ENCODE results near the gene ONECUT3. TPM values are rescaled to one million over a fixed set of nuclear protein-coding genes. Genes with fewer than 3 reads are reported as not detected.

ONECUT3 gene
- total RNA-seq, 2 donors from 2014 or later, result 0.42 TPM; not detected in 1

DNA sequence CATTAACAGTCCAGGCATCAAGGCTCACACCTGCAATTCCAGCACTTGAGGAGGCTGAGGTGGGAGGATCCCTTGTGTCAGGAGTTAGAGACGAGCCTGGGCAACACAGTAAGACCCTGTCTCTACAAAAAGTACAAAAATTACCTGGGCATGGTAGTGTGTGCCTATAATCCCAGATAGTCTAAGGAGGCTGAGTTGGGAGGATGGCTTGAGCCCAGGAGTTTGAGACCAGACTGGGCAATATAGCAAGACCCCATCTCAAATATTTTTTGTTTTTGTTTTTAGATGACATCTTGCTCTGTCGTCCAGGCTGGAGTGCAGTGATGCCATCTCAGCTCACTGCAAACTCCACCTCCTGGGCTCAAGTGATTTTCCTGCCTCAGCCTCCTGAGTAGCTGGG is 40.1 kb upstream of the ONECUT3 start:
- H3K27me3 ChIP-seq (replicated peaks; ENCODE audit: insufficient read depth), result peaks cover 4% of the 10 kb centered on the region
- TF ChIP-seq, protein P1, sequence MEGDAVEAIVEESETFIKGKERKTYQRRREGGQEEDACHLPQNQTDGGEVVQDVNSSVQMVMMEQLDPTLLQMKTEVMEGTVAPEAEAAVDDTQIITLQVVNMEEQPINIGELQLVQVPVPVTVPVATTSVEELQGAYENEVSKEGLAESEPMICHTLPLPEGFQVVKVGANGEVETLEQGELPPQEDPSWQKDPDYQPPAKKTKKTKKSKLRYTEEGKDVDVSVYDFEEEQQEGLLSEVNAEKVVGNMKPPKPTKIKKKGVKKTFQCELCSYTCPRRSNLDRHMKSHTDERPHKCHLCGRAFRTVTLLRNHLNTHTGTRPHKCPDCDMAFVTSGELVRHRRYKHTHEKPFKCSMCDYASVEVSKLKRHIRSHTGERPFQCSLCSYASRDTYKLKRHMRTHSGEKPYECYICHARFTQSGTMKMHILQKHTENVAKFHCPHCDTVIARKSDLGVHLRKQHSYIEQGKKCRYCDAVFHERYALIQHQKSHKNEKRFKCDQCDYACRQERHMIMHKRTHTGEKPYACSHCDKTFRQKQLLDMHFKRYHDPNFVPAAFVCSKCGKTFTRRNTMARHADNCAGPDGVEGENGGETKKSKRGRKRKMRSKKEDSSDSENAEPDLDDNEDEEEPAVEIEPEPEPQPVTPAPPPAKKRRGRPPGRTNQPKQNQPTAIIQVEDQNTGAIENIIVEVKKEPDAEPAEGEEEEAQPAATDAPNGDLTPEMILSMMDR (IDR thresholded peaks at IDR 0.05), result no peak
- no peaks in the 10 kb centered on the region for H3K9me3 ChIP-seq
- H3K27ac ChIP-seq, result no peak overlapping the region
- ATAC-seq (ENCODE audit: insufficient number of reproducible peaks, low FRiP score, low read depth) (no peak), DNase-seq (ENCODE audit: low spot score) (no peak)
- H3K36me3 ChIP-seq, result no peaks in the 10 kb centered on the region
- no peak overlapping the region for H3K4me3 ChIP-seq
- H3K4me1 ChIP-seq (ENCODE audit: control insufficient read depth in 1 of 2, low read depth in 2 of 2), result no peaks in the 10 kb centered on the region

DNA sequence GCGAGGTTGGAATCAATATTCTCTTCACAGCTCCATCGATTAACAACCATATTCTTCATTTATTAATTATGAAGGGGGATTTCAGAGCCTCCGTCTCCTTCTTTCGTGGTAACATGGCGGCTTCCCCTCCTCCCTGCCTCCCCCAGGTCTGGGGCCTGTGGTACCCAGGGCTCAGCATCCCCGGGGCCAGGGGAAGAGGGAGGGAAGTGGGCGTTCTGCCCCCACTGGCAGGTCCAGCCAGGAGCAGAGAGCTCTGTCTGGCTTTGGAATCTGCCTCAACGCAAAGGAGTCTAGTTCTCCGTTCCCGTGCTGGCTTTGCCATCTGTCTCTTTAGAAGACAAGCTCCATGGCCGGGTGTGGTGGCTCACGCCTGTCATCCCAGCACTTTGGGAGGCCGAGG is 37.8 kb upstream of the ONECUT3 start:
- no peaks in the 10 kb centered on the region for H3K4me1 ChIP-seq (ENCODE audit: control insufficient read depth in 1 of 2, low read depth in 2 of 2)
- H3K36me3 ChIP-seq, result no peaks in the 10 kb centered on the region
- no peak overlapping the region for H3K4me3 ChIP-seq
- no peak for ATAC-seq (ENCODE audit: insufficient number of reproducible peaks, low FRiP score, low read depth)
- no peaks in the 10 kb centered on the region for H3K27me3 ChIP-seq (replicated peaks; ENCODE audit: insufficient read depth)
- no peak overlapping the region for H3K27ac ChIP-seq
- DNase-seq (ENCODE audit: low spot score), result no peak
- no peaks in the 10 kb centered on the region for H3K9me3 ChIP-seq
- TF ChIP-seq, protein P1 (IDR thresholded peaks at IDR 0.05), result no peak

DNA sequence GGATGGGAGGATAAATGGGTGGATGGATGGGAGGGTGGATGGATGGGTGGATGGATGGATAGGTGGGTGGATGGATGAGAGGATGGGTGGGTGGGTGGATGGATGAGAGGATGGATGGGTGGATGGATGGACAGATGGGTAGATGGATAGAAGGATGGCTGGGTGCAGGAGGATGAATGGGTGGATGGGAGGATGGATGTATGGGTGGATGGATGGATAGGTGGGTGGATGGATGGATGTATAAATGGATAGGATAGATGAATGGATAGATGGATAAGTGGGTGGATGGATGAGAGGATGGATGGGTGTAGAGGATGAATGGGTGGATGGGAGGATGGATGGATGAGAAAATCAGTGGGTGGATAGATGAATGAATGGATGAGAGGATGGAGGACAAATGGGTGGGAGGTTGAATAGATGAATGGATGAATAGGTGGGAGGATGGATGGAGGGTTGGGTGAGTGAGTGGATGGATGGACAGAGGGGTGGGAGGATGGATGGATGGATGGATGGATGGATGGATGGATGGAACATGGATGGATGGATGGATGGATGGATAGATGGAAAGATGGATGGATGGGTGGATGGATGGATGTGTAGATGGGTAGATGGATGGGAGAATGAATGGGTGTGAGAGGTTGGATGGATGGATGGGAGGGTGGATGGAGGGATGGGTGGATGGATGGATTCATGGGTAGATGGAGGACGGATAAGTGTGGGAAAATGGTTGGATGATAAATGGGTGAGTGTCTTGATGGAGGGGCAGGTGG is 35.9 kb upstream of the ONECUT3 start:
- Histone ChIP-seq H3K4me3 (no peak overlapping the region), H3K36me3 (no peaks in the 10 kb centered on the region), H3K27me3 (replicated peaks; ENCODE audit: insufficient read depth) (no peaks in the 10 kb centered on the region), H3K9me3 (no peaks in the 10 kb centered on the region), H3K4me1 (ENCODE audit: control insufficient read depth in 1 of 2, low read depth in 2 of 2) (no peaks in the 10 kb centered on the region), H3K27ac (no peak overlapping the region)
- DNase-seq (ENCODE audit: low spot score) (no peak), ATAC-seq (ENCODE audit: insufficient number of reproducible peaks, low FRiP score, low read depth) (no peak)
- TF ChIP-seq, protein P1 (IDR thresholded peaks at IDR 0.05), result no peak

DNA sequence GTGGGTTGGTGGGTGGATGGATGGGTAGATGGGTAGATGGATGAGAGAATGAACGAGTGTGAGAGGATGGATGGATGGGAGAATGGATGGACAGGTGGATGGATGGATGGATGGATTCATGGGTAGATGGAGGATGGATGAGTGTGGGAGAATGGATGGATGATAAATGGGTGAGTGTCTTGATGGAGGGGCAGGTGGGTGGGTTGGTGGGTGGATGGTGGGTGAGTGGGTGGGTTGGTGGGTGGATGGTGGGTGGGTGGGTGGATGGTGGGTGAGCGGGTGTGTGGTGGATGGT is 35.4 kb upstream of the ONECUT3 start:
- Histone ChIP-seq H3K27me3 (replicated peaks; ENCODE audit: insufficient read depth) (no peaks in the 10 kb centered on the region), H3K36me3 (no peaks in the 10 kb centered on the region), H3K4me1 (ENCODE audit: control insufficient read depth in 1 of 2, low read depth in 2 of 2) (no peaks in the 10 kb centered on the region), H3K27ac (no peak overlapping the region), H3K9me3 (no peaks in the 10 kb centered on the region), H3K4me3 (no peak overlapping the region)
- DNase-seq (ENCODE audit: low spot score) (no peak), ATAC-seq (ENCODE audit: insufficient number of reproducible peaks, low FRiP score, low read depth) (no peak)
- TF ChIP-seq, protein P1 (IDR thresholded peaks at IDR 0.05), result no peak

DNA sequence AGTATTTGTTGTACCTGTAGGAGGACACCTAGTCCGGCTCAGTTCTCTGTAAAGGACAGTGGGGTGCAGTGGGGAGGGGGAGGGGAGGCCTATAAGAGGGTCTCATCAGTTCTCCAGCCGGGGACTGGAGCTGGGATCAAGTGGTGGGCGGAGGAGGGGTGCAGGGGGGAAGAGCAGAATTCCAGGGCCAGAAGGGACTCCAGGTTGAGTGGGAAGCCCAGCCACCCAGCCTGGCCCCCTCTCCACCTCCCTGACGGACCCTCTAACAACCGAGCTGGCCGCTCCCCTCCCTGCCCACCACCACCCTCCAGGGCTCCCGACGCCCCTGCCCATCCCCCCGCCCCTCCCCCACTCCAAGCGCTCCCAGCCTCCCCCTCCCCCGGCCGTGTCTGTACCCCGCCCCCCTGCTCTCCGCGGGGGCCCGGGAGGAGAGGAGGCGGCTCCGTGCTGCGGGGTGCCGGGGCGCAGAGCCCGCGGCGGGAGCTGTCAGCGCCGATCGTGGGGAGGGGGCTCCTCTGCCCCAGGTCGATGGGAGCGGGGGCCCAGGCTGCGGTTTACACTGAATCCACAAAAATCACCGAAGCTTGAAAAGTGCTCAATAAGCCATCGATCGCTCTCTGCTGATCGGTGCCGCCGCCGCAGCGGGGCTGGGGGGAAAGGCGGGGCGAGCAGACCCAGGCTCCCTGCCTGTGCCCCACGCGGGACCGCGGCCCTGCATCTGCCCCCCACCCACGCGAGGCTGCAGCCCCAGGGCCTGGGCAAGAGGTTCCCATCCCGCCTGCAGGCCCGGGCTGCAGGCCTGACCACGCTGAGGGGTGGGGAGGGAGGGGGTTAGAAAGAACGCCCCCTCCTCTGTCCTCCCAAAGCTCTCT is 34.6 kb upstream of the ONECUT3 start:
- no peaks in the 10 kb centered on the region for H3K36me3 ChIP-seq
- ATAC-seq (ENCODE audit: insufficient number of reproducible peaks, low FRiP score, low read depth) (no peak), DNase-seq (ENCODE audit: low spot score) (no peak)
- H3K27me3 ChIP-seq (replicated peaks; ENCODE audit: insufficient read depth), result no peaks in the 10 kb centered on the region
- H3K4me1 ChIP-seq (ENCODE audit: control insufficient read depth in 1 of 2, low read depth in 2 of 2), result no peaks in the 10 kb centered on the region
- H3K9me3 ChIP-seq, result no peaks in the 10 kb centered on the region
- no peak overlapping the region for H3K27ac ChIP-seq
- TF ChIP-seq, protein P1 (IDR thresholded peaks at IDR 0.05), result no peak
- H3K4me3 ChIP-seq, result no peak overlapping the region
